CD4-positive, alpha-beta T cell (primary cell): ENCODE data around the gene ARIH2. TPM values are rescaled to one million over a fixed set of nuclear protein-coding genes. Genes with fewer than 3 reads are reported as not detected.

Experiments used
- ATAC-seq: fragments of 200-7000 bp; cut with Tn5 transposase; one replicate; pipeline ENCODE4 v1.10.0; 2022; ENCODE audit warnings: mild to moderate bottlenecking; ENCODE audit not compliant: poor library complexity
- CTCF ChIA-PET: fragments of 350-600 bp; sonication (Branson Sonifier 250); formaldehyde crosslinking; loops from one replicate; lab custom pipeline; 2021; ENCODE audit warnings: antibody characterized with exemption, inconsistent platforms; lab: Charles Lee
- POLR2A ChIA-PET: fragments of 350-600 bp; sonication (Branson Sonifier 250); formaldehyde crosslinking; loops from one replicate; lab custom pipeline; 2021; ENCODE audit warnings: antibody characterized with exemption, inconsistent platforms; lab: Charles Lee
- DNase-seq, 14 experiments: peaks; one replicate each; pipeline ENCODE4 v3.0.0-alpha.2; 2013 to 2020; ENCODE audit warnings: mixed read lengths in 2 of 14
- H3K27ac ChIP-seq, 2 donors: one replicate each; pipeline versions ENCODE4 v1.5.1 to v1.7.0; 2013; ENCODE audit warnings: low read length in 2 of 2, low read depth in 1 of 2, mild to moderate bottlenecking in 1 of 2
- H3K27me3 ChIP-seq, 2 experiments: 1 replicate in 1 of 2; 2 replicates in 1 of 2; pipeline versions ENCODE4 v1.6.1 to v1.7.0; 2013; ENCODE audit warnings: low read length in 2 of 2, control low read depth in 1 of 2, mild to moderate bottlenecking in 1 of 2, moderate library complexity in 1 of 2; ENCODE audit not compliant: insufficient read depth in 2 of 2, control insufficient read depth in 1 of 2
- H3K36me3 ChIP-seq: one replicate; pipeline ENCODE4 v1.6.1; 2013; ENCODE audit warnings: low read length, control low read depth; ENCODE audit not compliant: insufficient read depth
- H3K4me1 ChIP-seq: one replicate; pipeline ENCODE4 v1.6.1; 2013; ENCODE audit warnings: low read length, control low read depth; ENCODE audit not compliant: insufficient read depth
- H3K4me3 ChIP-seq: one replicate; pipeline ENCODE4 v1.5.1; 2013; ENCODE audit warnings: mild to moderate bottlenecking, low read length, moderate library complexity
- H3K9me3 ChIP-seq, 2 experiments: 1 replicate in 1 of 2; 2 replicates in 1 of 2; pipeline versions ENCODE4 v1.6.1 to v1.7.0; 2013; ENCODE audit warnings: low read length in 2 of 2, mild to moderate bottlenecking in 2 of 2, control low read depth in 1 of 2, moderate library complexity in 1 of 2; ENCODE audit not compliant: control insufficient read depth in 1 of 2, insufficient read depth in 1 of 2
- H3K27ac Mint-ChIP-seq: one replicate; pipeline ENCODE4 v1.8.0; 2020; ENCODE audit warnings: mixed read lengths
- H3K27me3 Mint-ChIP-seq: one replicate; pipeline ENCODE4 v1.8.0; 2021; ENCODE audit warnings: mixed read lengths
- H3K36me3 Mint-ChIP-seq: one replicate; pipeline ENCODE4 v1.8.0; 2021; ENCODE audit warnings: low read depth, mixed read lengths
- H3K4me1 Mint-ChIP-seq: one replicate; pipeline ENCODE4 v1.8.0; 2021; ENCODE audit warnings: low read depth, mixed read lengths
- H3K4me3 Mint-ChIP-seq: one replicate; pipeline ENCODE4 v1.8.0; 2020; ENCODE audit warnings: mild to moderate bottlenecking, mixed read lengths
- H3K9me3 Mint-ChIP-seq: one replicate; pipeline ENCODE4 v1.8.0; 2020; ENCODE audit warnings: mixed read lengths
- CTCF ChIP-seq: fragments of 200-600 bp; IDR thresholded peaks from one replicate; pipeline ENCODE4 v1.8.0; 2022; ENCODE audit warnings: antibody characterized with exemption, mild to moderate bottlenecking
- intact Hi-C, 2 experiments: fragments of 100-400 bp; cut with DNase I in 1 of 2; cut with micrococcal nuclease in 1 of 2; formaldehyde crosslinking; loops; one replicate each; pipeline versions ENCODE4 v1.15.1 to v1.9.0; 2023 to 2025; cut with DNase I, micrococcal nuclease
- polyA plus RNA-seq, 2 donors: library from polyadenylated mRNA; unstranded; fragments of 120-200 nt; gene quantifications; one replicate each; pipeline ENCODE4 v1.2.1, GENCODE V29; 2013
- total RNA-seq, 174 experiments: library from RNA in 2 of 174; stranded (reverse) in 2 of 174; gene quantifications; one replicate each; pipeline ENCODE4 v1.2.3 and lab custom pipeline; 2021 to 2026

Gene ARIH2
- 100 to 1,000 TPM; 182 TPM for total RNA-seq
- 78.5 TPM for polyA plus RNA-seq (2013, experiment 1 of 2)
- polyA plus RNA-seq (2013, experiment 2 of 2): 96.2 TPM
- total RNA-seq (lab: John Stamatoyannopoulos, UW): 127 to 202 (median 159) reads per million in 172 experiments

GRCh38 chr3:48918388-48919214, at the start of gene ARIH2:
TSS of gene ARIH2 (plus strand) at chr3:48918842. CDS start at chr3:48927559, 8,717 bp downstream.
- Histone ChIP-seq H3K36me3 (peaks cover 13% of the 10 kb centered on the region), H3K27me3 (no peaks in the 10 kb centered on the region), H3K4me3 (peak within 1 kb of the TSS; percentile 99), H3K9me3 (no peaks in the 10 kb centered on the region), H3K27ac (peak within 1 kb of the TSS; percentile 98 to 99), H3K4me1 (peaks cover 37% of the 10 kb centered on the region)
- TF ChIP-seq CTCF: no peak
- POLR2A ChIA-PET: interaction anchor here (0.8 to 4.4 kb wide), 19 partner anchors 10 to 510 kb away, joined by 3 to 68 read pairs (median 5); partner anchors contain the start of genes IMPDH2, IP6K2, NDUFAF3 and NICN1
- peak within 1 kb of the TSS; percentile 94 for H3K4me3 Mint-ChIP-seq
- H3K27ac Mint-ChIP-seq: peak within 1 kb of the TSS; percentile 99
- H3K4me1 Mint-ChIP-seq: peaks cover 26% of the 10 kb centered on the region
- H3K9me3 Mint-ChIP-seq: no peaks in the 10 kb centered on the region
- CTCF ChIA-PET: interaction anchor here (1.0 to 2.4 kb wide), 6 partner anchors 12 to 203 kb away, joined by 4 to 23 read pairs (median 4); partner anchors contain the start of genes SLC25A20 and WDR6
- H3K36me3 Mint-ChIP-seq: peaks cover 26% of the 10 kb centered on the region
- intact Hi-C loops: loop anchor here (1.0 to 10.0 kb wide), 6 partner anchors 20 to 246 kb away; partner anchors contain the start of genes SLC25A20 (in 2 of the 2), CCDC71 (in 1 of the 2), IP6K2 (in 1 of the 2) and NDUFAF3 (in 1 of the 2)
- ATAC-seq: peak; percentile 73
- peak; percentile 74 to 95 (median 82) for DNase-seq
- H3K27me3 Mint-ChIP-seq: no peaks in the 10 kb centered on the region

GRCh38 chr3:48877671-48878070, 41.0 kb upstream of the ARIH2 start:
- Mint-ChIP-seq H3K36me3 (peaks cover 59% of the 10 kb centered on the region), H3K4me3 (no peak overlapping the region), H3K27me3 (no peaks in the 10 kb centered on the region), H3K27ac (no peak overlapping the region), H3K4me1 (no peaks in the 10 kb centered on the region), H3K9me3 (no peaks in the 10 kb centered on the region)
- Histone ChIP-seq H3K27ac (no peak overlapping the region), H3K36me3 (peaks cover 39% of the 10 kb centered on the region), H3K4me3 (no peak overlapping the region), H3K27me3 (no peaks in the 10 kb centered on the region), H3K9me3 (no peaks in the 10 kb centered on the region), H3K4me1 (no peaks in the 10 kb centered on the region)
- ATAC-seq (no peak), DNase-seq (no peak)
- CTCF ChIA-PET: no interaction called here
- POLR2A ChIA-PET: no interaction called here
- no peak for TF ChIP-seq CTCF
- intact Hi-C loops: no loop called here

- Histone ChIP-seq H3K4me3 (no peak overlapping the region), H3K36me3 (peaks cover 53% of the 10 kb centered on the region), H3K9me3 (no peaks in the 10 kb centered on the region), H3K4me1 (no peaks in the 10 kb centered on the region), H3K27me3 (no peaks in the 10 kb centered on the region), H3K27ac (no peak overlapping the region)
- ChIA-PET POLR2A (no interaction called here), CTCF (no interaction called here)
- TF ChIP-seq CTCF: no peak
- Mint-ChIP-seq H3K36me3 (peaks cover 59% of the 10 kb centered on the region), H3K4me3 (no peak overlapping the region), H3K4me1 (no peaks in the 10 kb centered on the region), H3K27ac (no peak overlapping the region), H3K27me3 (no peaks in the 10 kb centered on the region), H3K9me3 (no peaks in the 10 kb centered on the region)
- ATAC-seq: no peak
- DNase-seq: no peak
- intact Hi-C loops: no loop called here
Observed at GRCh38 chr3:48879307-48879993, 39.2 kb upstream of the ARIH2 start.
